VCaP (cell line): ENCODE measurements around the gene RERE.

ENCODE experiments used
- H3K27ac ChIP-seq: fragments of 450-650 bp; 2 replicates; pipeline ENCODE4 v1.5.1; 2017
- CTCF ChIP-seq: fragments of 450-650 bp; conservative IDR thresholded peaks from 2 replicates; pipeline ENCODE4 v1.5.1; 2017; ENCODE audit warnings: mild to moderate bottlenecking, moderate library complexity

Gene RERE

GRCh38 chr1:8666389-8667167 is 150.9 kb downstream of the RERE start:
- no peak for TF ChIP-seq CTCF
- H3K27ac ChIP-seq: no peak overlapping the region

DNA sequence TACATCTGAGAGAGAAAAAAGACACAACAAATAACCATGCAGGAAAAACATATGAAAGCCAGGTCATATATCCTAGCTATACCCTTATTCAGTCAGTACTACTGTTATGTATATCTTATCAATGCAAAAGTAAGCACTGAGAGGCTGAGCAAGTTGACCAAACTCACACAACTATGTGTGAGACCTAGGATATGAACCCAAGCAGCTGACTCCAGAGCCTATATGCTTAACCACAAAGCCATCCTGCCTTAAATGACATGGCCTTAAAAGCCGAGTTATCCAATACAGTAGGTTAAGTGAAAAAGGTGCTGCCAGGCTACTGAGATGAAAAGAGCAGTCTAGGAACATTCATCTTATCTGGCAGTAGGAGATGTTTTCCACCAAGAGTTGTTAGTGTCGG is 151.6 kb downstream of the RERE start:
- no peak overlapping the region for H3K27ac ChIP-seq
- no peak for TF ChIP-seq CTCF

- no peak for TF ChIP-seq CTCF
- H3K27ac ChIP-seq: no peak overlapping the region
Observed at GRCh38 chr1:8664887-8665286, 152.6 kb downstream of the RERE start.

GRCh38 chr1:8663915-8664329 is 153.5 kb downstream of the RERE start:
- no peak overlapping the region for H3K27ac ChIP-seq
- TF ChIP-seq CTCF: no peak

DNA sequence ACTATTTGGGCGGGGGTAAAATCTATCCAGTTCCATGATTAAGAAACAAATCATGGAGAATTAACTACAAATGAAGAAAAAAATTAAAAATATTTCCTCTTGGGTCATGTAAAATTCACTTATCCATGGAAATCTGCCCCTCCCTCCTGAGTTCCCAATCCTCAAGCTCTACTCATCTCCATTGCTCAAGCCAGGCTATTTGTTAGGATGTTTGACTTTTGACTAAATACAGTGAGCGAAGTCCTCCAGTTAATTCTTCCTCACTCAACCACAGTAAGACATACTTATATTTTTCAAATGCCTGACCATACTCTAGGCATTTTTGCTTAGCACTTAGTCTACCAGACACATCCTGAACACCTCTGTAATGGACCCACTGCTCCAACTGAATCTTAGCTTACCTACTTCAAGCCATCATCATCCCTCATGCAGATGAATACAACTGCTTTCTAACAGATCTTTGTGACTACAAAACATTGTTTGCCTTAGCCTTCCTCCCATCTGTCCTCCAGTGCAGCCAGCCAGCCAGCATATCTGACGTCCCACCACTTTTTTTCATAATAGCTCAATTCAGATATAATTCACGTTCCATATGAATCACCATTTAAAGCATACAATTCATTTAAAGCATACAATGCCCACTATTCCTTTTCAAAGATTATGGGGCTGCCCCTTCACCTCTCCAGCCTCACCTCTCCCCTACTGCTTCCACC is 154.2 kb downstream of the RERE start:
- TF ChIP-seq CTCF: no peak
- no peak overlapping the region for H3K27ac ChIP-seq

- H3K27ac ChIP-seq: peak overlapping the region; percentile 4; the same call in 1 of the 2 replicates
- no peak for TF ChIP-seq CTCF
Observed at GRCh38 chr1:8662380-8663072, 154.9 kb downstream of the RERE start.
